Measurements from ENCODE around the gene PAQR4. TPM values are rescaled to one million over a fixed set of nuclear protein-coding genes. Genes with fewer than 3 reads are reported as not detected.

PAQR4 gene
- total RNA-seq: 9.2 TPM

- no peaks in the 10 kb centered on the region for H3K36me3 ChIP-seq
- peak; percentile 37 to 89 for DNase-seq (ENCODE audit: low spot score in 2 of 2)
- peak within 1 kb of the TSS; percentile 68 to 85 for H3K4me3 ChIP-seq
- TF ChIP-seq CTCF (IDR thresholded peaks at IDR 0.05): peak in 1 of 3 experiments; percentile 7
- H3K9me3 ChIP-seq: no peaks in the 10 kb centered on the region
- H3K27me3 ChIP-seq: peaks cover 41% of the 10 kb centered on the region
- intact Hi-C loops (cut with DNase I): no loop called here
- H3K4me1 ChIP-seq: peaks cover 25 to 34% of the 10 kb centered on the region in 2 donors
- no peak within 1 kb of the TSS for H3K27ac ChIP-seq
Measured at GRCh38 chr16:2968738-2969544, at the start of gene PAQR4. PAQR4 (plus strand) TSS chr16:2969348; CDS start chr16:2969675, 327 bp downstream.

GRCh38 chr16:2919511-2920255 is 49.5 kb upstream of the PAQR4 start:
- peak overlapping the region in 1 of 2 donors; percentile 1 for H3K4me3 ChIP-seq
- H3K27me3 ChIP-seq: no peaks in the 10 kb centered on the region
- H3K27ac ChIP-seq: peak overlapping the region; percentile 81 to 84
- DNase-seq (ENCODE audit: low spot score in 2 of 2): peak in 1 of 2 donors; percentile 85
- peaks cover 12 to 24% of the 10 kb centered on the region in 2 donors for H3K36me3 ChIP-seq
- TF ChIP-seq CTCF (IDR thresholded peaks at IDR 0.05): peak; percentile 86 to 95 (median 89)
- H3K9me3 ChIP-seq: no peaks in the 10 kb centered on the region
- peaks cover 3 to 9% of the 10 kb centered on the region in 2 donors for H3K4me1 ChIP-seq
- intact Hi-C loops (cut with DNase I): loop anchor here (1.0 to 10.0 kb wide), 3 partner anchors 15 to 385 kb away; partner anchors contain the start of genes CEMP1 and PDPK1

GRCh38 chr16:2923481-2923880 is 45.7 kb upstream of the PAQR4 start:
- H3K4me1 ChIP-seq: peaks cover 3 to 13% of the 10 kb centered on the region in 2 donors
- no peak for TF ChIP-seq CTCF (IDR thresholded peaks at IDR 0.05)
- H3K9me3 ChIP-seq: no peaks in the 10 kb centered on the region
- H3K4me3 ChIP-seq: no peak overlapping the region
- DNase-seq (ENCODE audit: low spot score in 2 of 2): no peak
- intact Hi-C loops (cut with DNase I): no loop called here
- no peak overlapping the region for H3K27ac ChIP-seq
- H3K36me3 ChIP-seq: peaks cover 4 to 10% of the 10 kb centered on the region in 2 donors
- no peaks in the 10 kb centered on the region for H3K27me3 ChIP-seq

GRCh38 chr16:2924901-2925755 is 44.0 kb upstream of the PAQR4 start:
- TF ChIP-seq CTCF (IDR thresholded peaks at IDR 0.05): no peak

More at GRCh38 chr16:2924901-2925755, 44.0 kb upstream of the PAQR4 start:
- no peak for DNase-seq (ENCODE audit: low spot score in 2 of 2)
- Histone ChIP-seq H3K36me3 (peaks cover 7 to 16% of the 10 kb centered on the region in 2 donors), H3K4me1 (peaks cover 0 to 4% of the 10 kb centered on the region in 2 donors), H3K4me3 (no peak overlapping the region), H3K27me3 (no peaks in the 10 kb centered on the region), H3K27ac (no peak overlapping the region), H3K9me3 (no peaks in the 10 kb centered on the region)
- intact Hi-C loops (cut with DNase I): no loop called here
